ENCODE measurements around the gene RASA3.

DNA sequence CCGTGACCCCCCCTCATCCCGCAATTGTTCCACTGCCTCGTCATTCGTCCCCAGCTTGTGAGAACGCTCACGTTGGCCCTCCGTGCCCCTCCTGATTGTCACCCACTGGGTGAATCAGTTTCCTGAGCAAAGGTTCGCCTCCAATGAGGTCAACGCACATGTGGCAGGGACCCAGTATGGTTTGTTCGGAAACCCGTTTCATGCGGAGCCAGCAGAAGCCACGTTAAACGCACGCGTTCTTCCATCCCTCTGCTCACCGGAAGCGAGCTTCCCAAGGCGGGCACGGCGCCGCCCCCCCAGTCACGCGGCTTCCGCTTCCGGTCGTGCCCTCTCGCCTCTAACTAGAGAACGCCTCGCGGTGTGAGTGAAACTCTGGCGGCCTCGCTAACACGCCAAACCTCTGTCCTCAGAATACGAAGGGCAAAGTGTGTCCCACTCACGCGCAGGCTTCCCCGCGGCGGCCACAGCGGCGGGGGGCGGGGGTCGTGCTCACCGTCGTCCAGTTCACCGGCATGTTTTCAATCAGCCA lies 28.7 kb upstream of the RASA3 start:
- TF ChIP-seq GATA2 (IDR thresholded peaks at IDR 0.05; ENCODE audit: low read depth, low read length) (no peak), GATA3 (IDR thresholded peaks at IDR 0.05; ENCODE audit: low read depth, low read length) (no peak)
